PFSK-1 (cell line): ENCODE results near the gene RPP25L.

ENCODE experiments used
- FOXP2 ChIP-seq: optimal IDR thresholded peaks from 2 replicates; pipeline ENCODE3; 2011; ENCODE audit warnings: borderline replicate concordance, control low read depth, inconsistent platforms; ENCODE audit not compliant: insufficient read depth; ENCODE audit errors: extremely low read length, extremely low read depth
- POLR2AphosphoS5 ChIP-seq: IDR thresholded peaks from 2 replicates; pipeline ENCODE4 v1.6.1; 2012; ENCODE audit warnings: low read depth, mild to moderate bottlenecking, control low read depth, low read length, moderate library complexity
- REST ChIP-seq, 2 experiments: IDR thresholded peaks; 2 replicates each; pipeline versions ENCODE4 v1.6.1 to v1.8.0; 2011 to 2012; ENCODE audit warnings: low read depth in 2 of 2, low read length in 2 of 2, control low read depth in 1 of 2, inconsistent platforms in 1 of 2, mild to moderate bottlenecking in 1 of 2, moderate library complexity in 1 of 2; ENCODE audit not compliant: insufficient read depth in 1 of 2
- SIN3A ChIP-seq: IDR thresholded peaks from 2 replicates; pipeline ENCODE4 v1.6.1; 2012; ENCODE audit warnings: mild to moderate bottlenecking, low read length, moderate library complexity, borderline replicate concordance; ENCODE audit not compliant: insufficient read depth
- TAF1 ChIP-seq: IDR thresholded peaks from 2 replicates; pipeline ENCODE4 v1.6.1; 2012; ENCODE audit warnings: low read length, control low read depth, borderline replicate concordance; ENCODE audit not compliant: insufficient read depth

RPP25L gene

GRCh38 chr9:34562135-34562745 lies 49.7 kb downstream of the RPP25L start:
- no peak for TF ChIP-seq REST (IDR thresholded peaks at IDR 0.05; ENCODE audit: insufficient read depth in 1 of 2, low read depth in 2 of 2, low read length in 2 of 2)
- no peak for TF ChIP-seq SIN3A
- no peak for TF ChIP-seq POLR2AphosphoS5
- no peak for TF ChIP-seq TAF1
- TF ChIP-seq FOXP2: no peak

- TF ChIP-seq SIN3A: no peak
- TF ChIP-seq FOXP2: no peak
- no peak for TF ChIP-seq TAF1
- TF ChIP-seq REST (IDR thresholded peaks at IDR 0.05; ENCODE audit: insufficient read depth in 1 of 2, low read depth in 2 of 2, low read length in 2 of 2): no peak
- TF ChIP-seq POLR2AphosphoS5: no peak
Observed at GRCh38 chr9:34560599-34561214, 51.2 kb downstream of the RPP25L start.
